Motor neuron (in vitro differentiated cells): ENCODE data around the gene PSMB7. TPM values are rescaled to one million over a fixed set of nuclear protein-coding genes. Genes with fewer than 3 reads are reported as not detected.
"Not testable (repeated sequence)": the region's sequence is repeated elsewhere in the genome, so short reads cannot be mapped to it uniquely, and the experiment has no call there.

ENCODE experiments used
- ATAC-seq, 8 experiments: fragments of 200-7000 bp; cut with Tn5 transposase; replicated peaks in 6 of 8; 2 replicates each; pipeline ENCODE4 v1.8.0; 2021; ENCODE audit warnings: mild to moderate bottlenecking in 8 of 8, moderate library complexity in 8 of 8
- H3K27ac ChIP-seq, 2 donors: fragments of 250-450 bp; sonication (Bioruptor Pico); 2 replicates each; pipeline ENCODE4 v1.9.0; 2021; ENCODE audit warnings: antibody characterized with exemption in 2 of 2, mild to moderate bottlenecking in 2 of 2, moderate library complexity in 1 of 2
- H3K4me1 ChIP-seq, 2 donors: fragments of 250-450 bp; sonication (Bioruptor Pico); replicated peaks in 1 of 2; 2 replicates each; pipeline ENCODE4 v1.6.1; 2021; ENCODE audit warnings: antibody characterized with exemption in 2 of 2, mild to moderate bottlenecking in 2 of 2, moderate library complexity in 1 of 2
- H3K4me3 ChIP-seq, 5 donors: fragments of 250-450 bp; sonication (Bioruptor Pico); 2 replicates each; pipeline ENCODE4 v1.9.0; 2021; ENCODE audit warnings: antibody characterized with exemption in 5 of 5, mild to moderate bottlenecking in 5 of 5, moderate library complexity in 4 of 5
- WGBS, 10 experiments: fragments of 450-650 bp; shearing (Covaris generic); methylation state at CpG; one replicate each; pipeline ENCODE4 v1.0.0; 2022; 5-methylcytosine and 5-hydroxymethylcytosine counted together
- in situ Hi-C, 9 experiments: fragments of 400-800 bp; cut with MboI; loops; one replicate each; pipeline ENCODE4 v1.15.0; 2021; ENCODE audit warnings: low sequenced_read_pairs in 9 of 9, low pct_unique_long_range_greater_than_20kb in 2 of 9; ENCODE audit not compliant: unreplicated experiment in 9 of 9
- total RNA-seq, 8 experiments: library from RNA; unstranded; fragments of 300-600 nt; gene quantifications; 2 replicates each; pipeline versions ENCODE4 v1.2.3 to v1.2.4, GENCODE V29; 2022

PSMB7 gene
- total RNA-seq, 8 experiments from 2014 or later, result 169 to 289 (median 207) TPM

DNA sequence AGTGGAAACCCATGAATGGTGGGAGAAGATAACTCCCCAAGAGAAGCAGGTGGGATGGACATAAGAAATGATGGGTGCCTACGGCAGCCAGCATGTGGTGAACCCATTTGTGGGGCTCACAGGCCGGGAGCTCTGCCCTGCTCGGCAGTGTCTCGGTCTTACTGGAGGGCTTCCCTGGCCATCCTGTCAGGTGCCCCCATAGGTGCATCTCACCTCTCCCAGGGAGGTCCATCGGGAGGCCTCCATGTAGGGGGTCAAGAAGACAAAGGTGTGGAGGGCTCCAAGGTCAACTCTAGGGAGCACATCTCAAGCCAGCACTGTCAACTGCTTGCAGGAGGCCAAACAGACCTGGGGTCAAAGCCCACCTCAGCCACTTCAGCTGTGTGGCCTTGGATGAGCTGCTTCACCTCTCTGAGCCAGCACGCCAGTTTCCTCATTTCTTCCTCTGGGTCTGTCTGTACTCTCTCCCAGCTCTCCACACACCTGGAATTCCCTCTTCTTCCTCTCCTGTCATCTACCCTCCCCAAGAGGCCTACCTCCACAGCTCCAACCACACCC lies 24.5 kb upstream of the PSMB7 start:
- in situ Hi-C loops, result loop anchor here in 1 of 9 experiments (25.0 kb wide), 1 partner anchor 98 kb away; no protein-coding TSS in a partner anchor
- Histone ChIP-seq H3K4me3 (no peak overlapping the region), H3K27ac (no peak overlapping the region), H3K4me1 (peaks cover 0 to 3% of the 10 kb centered on the region in 2 donors)
- WGBS, 10 experiments, result 73 to 100% (median 100%) methylated on average over 1 to 3 of the region's 6 CpGs; no CpG with 5 or more reads in 6 of the 10 experiments
- ATAC-seq, result no peak

DNA sequence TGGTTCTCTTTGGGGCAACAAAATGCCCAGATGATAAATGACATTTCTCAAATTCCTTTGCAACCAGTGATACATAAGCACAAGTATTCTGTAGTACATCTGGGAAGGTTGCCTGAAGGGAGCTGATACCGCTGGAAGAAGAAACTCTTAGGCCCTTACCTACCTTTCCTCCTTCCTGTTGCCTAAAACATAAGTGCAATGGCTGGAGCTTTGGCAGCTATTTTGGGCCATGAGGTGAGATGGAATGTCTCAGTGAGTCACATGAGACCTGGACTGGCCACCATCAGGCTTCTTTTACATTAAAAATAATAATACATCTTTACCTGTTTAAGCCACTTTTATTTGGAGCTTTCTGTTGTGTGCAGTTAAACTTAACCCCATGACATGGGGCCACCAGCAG lies 23.8 kb upstream of the PSMB7 start:
- no peak for ATAC-seq
- in situ Hi-C loops, result loop anchor here in 1 of 9 experiments (25.0 kb wide), 1 partner anchor 98 kb away; no protein-coding TSS in a partner anchor
- no peak overlapping the region for H3K27ac ChIP-seq
- H3K4me1 ChIP-seq, result peaks cover 0 to 3% of the 10 kb centered on the region in 2 donors
- 20 to 100% (median 100%) methylated on average over 1 of the region's 1 CpG for WGBS, 10 experiments
- H3K4me3 ChIP-seq, result no peak overlapping the region

DNA sequence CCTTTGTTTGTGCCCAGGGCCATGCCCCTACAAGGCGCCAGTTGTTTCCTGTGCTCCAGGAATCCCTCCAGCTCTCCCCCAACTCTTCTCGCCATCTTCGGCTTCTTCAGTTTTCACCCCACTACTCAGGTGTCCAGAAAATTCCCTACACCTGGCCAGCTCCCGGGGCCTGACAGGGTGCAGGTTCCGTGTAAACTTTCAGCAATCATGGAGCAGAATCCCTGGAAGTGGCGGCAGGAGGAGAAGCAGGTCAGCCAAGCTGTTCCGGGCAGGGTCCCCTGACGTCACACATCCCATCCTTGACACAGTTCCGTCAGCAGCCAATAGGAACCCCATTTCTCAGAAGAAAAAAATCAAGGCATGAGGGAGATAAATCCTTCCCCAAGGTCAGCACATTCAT lies 22.8 kb upstream of the PSMB7 start:
- Histone ChIP-seq H3K4me1 (peaks cover 0 to 3% of the 10 kb centered on the region in 2 donors), H3K4me3 (no peak overlapping the region), H3K27ac (no peak overlapping the region)
- in situ Hi-C loops, result loop anchor here in 1 of 9 experiments (25.0 kb wide), 1 partner anchor 99 kb away; no protein-coding TSS in a partner anchor
- ATAC-seq, result no peak
- WGBS, 10 experiments, result 65 to 100% (median 95%) methylated on average over 1 to 8 of the region's 9 CpGs; no CpG with 5 or more reads in 5 of the 10 experiments

DNA sequence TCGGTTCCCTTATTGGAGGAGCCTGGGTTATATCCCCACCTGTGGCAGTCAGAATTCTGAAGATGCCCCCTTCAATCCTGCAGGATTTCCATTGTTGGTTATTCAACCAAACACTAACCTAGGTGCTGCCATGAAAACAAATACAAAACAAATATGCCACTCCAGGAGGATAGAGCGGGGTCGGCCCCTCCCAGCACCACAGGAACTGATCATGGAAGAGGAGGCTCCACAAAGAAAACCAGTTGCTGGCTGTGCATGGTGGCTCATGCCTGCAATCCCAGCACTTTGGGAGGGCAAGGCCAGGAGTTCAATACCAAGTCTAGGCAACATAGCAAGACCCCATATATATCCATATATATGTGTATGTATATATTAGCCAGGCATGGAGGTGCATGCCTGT lies 21.8 kb upstream of the PSMB7 start:
- ATAC-seq, result no peak
- 78 to 100% (median 90%) methylated on average over 1 to 3 of the region's 3 CpGs; no CpG with 5 or more reads in 6 of the 10 experiments for WGBS, 10 experiments
- in situ Hi-C loops, result loop anchor here in 1 of 9 experiments (25.0 kb wide), 1 partner anchor 100 kb away; no protein-coding TSS in a partner anchor
- H3K27ac ChIP-seq, result no peak overlapping the region
- H3K4me3 ChIP-seq, result no peak overlapping the region
- peaks cover 0 to 3% of the 10 kb centered on the region in 2 donors for H3K4me1 ChIP-seq

DNA sequence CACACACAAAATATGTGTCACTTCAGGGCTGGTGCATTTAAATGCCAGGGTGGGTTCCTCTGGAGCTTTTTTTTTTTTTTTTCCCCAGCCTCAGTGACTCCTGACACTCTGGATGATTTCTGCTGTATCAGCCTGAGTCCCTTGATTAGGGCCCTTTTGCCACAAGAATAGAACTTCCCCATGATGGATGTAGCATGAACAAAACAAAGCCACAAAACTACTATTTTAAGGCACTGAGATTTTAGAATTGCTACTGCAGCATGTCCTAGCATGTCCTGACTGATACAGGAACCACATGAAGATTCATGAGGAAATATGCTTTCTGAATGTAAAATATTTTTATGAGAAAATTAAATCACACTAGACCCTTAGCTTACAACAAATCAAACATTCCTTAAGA lies 21.1 kb upstream of the PSMB7 start:
- Histone ChIP-seq H3K4me1 (peaks cover under 1 to 8% of the 10 kb centered on the region in 2 donors), H3K4me3 (no peak overlapping the region), H3K27ac (no peak overlapping the region)
- in situ Hi-C loops, result loop anchor here in 1 of 9 experiments (25.0 kb wide), 1 partner anchor 101 kb away; no protein-coding TSS in a partner anchor
- ATAC-seq, result no peak

DNA sequence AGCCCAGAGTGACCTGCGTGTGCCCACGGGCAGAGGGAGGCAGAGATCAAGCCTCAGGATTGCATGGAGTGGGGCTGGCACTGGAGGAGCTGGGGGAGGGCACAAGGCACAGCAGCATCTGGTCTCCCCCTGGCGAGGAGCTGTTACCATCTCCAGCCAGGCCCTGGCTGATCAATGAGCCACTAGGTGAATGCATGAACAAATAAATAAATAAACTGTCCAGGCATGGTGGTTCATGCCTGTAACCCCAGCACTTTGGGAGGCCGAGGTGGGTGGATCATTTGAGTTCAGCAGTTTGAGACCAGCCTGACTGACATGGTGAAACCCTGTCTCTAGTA lies 14.3 kb upstream of the PSMB7 start:
- in situ Hi-C loops, result loop anchor here in 2 of 9 experiments (10.0 to 25.0 kb wide), 2 partner anchors 105 to 108 kb away; no protein-coding TSS in a partner anchor
- WGBS, 10 experiments, result 83 to 100% (median 90%) methylated on average over 2 of the region's 4 CpGs; no CpG with 5 or more reads in 7 of the 10 experiments

DNA sequence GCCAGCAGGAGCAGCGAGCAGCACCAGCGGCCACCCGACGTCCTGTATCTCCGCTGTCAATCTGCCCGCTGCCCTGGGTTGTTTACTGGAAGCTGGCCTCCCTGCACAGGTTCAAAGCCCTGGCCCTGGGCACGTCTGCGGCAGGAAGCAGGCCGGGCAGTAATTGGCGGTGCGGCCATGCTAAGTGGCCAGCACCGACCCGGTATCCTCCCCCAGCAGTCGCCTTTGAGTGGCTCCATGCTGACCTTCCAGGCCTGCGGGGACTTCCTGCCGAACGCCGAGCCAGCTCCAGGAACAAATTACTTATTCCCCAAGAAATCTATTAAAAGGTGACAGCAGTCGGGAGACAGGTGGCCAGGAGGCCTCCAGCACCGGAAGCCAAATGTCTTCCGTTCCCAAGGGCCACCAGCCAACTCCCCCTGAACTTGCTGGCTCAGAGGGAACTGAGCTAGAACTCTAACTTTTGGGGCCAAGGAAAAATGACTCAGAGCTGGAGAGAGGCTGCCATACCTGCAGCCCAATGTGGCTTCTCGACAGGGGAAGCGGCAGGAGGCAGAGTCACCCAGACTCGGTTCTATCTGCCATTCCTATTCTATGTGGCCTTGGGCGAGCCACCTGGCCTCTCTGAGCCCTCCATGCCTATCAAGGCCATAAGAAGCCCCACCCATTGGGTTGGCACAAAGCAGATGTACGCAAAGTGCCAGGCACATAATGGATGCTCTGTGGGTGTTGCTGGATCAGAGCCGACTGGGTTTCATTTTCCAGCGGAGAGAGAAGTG lies 13.7 kb upstream of the PSMB7 start:
- 0 to 100% (median 95%) methylated on average over 1 to 8 of the region's 28 CpGs; no CpG with 5 or more reads in 2 of the 10 experiments for WGBS, 10 experiments
- Histone ChIP-seq H3K4me1 (peaks cover 3 to 14% of the 10 kb centered on the region in 2 donors), H3K4me3 (no peak overlapping the region), H3K27ac (no peak overlapping the region)
- no peak for ATAC-seq
- in situ Hi-C loops, result loop anchor here in 2 of 9 experiments (10.0 to 25.0 kb wide), 2 partner anchors 106 to 108 kb away; no protein-coding TSS in a partner anchor

More for the DNA sequence above, 14.3 kb upstream of the PSMB7 start:
- no peak overlapping the region for H3K4me3 ChIP-seq
- H3K27ac ChIP-seq, result no peak overlapping the region
- no peak for ATAC-seq
- H3K4me1 ChIP-seq, result peaks cover 3 to 14% of the 10 kb centered on the region in 2 donors

DNA sequence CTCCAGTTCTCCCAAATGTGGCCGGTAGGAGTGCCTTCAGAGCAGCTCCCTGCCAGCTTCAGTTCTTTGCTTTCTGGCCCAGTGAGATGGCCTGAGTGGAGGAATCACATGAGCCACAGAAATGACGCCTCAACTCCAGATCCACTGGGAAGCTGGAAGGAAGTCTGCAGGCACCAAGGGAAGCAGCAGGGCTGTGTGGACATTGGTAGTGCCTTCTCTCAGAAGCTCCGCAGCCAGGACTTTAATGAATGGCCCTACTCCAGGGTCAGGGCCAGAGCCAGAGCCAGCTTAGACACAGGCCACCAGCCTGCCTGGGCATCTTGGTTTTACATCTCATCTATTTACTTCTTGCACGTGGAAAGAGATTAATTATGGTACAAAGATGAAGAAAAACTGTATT lies 12.0 kb upstream of the PSMB7 start:
- ATAC-seq, result no peak
- WGBS, 10 experiments, result 25 to 90% (median 77%) methylated on average over 1 to 3 of the region's 4 CpGs; no CpG with 5 or more reads in 3 of the 10 experiments
- in situ Hi-C loops, result loop anchor here in 2 of 9 experiments (10.0 to 25.0 kb wide), 2 partner anchors 108 to 110 kb away; no protein-coding TSS in a partner anchor
- peaks cover 3 to 14% of the 10 kb centered on the region in 2 donors for H3K4me1 ChIP-seq
- H3K27ac ChIP-seq, result no peak overlapping the region
- H3K4me3 ChIP-seq, result no peak overlapping the region

DNA sequence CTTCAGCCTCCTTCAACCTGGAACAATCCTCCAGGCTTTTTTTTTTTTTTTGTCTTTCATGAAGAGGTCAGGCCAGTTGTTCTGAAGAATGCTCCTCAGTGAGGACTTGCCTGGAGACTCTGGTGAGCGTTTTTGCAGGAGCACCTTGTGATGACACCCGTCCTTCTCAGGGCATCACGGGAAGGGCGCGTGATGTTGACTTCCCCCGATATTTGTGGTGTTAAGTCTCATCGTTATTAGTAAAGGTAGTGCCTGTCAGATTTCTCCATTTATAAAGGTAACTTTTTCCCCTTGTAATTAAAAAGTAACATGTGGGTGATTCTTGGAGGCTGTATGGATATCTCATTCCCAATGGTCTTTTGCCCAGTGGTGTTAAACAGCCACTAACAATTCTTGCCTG lies 11.1 kb upstream of the PSMB7 start:
- in situ Hi-C loops, result loop anchor here in 2 of 9 experiments (10.0 to 25.0 kb wide), 2 partner anchors 108 to 111 kb away; no protein-coding TSS in a partner anchor
- H3K4me1 ChIP-seq, result peaks cover 3 to 10% of the 10 kb centered on the region in 2 donors
- 60 to 100% (median 89%) methylated on average over 1 to 7 of the region's 7 CpGs; no CpG with 5 or more reads in 2 of the 10 experiments for WGBS, 10 experiments
- no peak overlapping the region for H3K4me3 ChIP-seq
- H3K27ac ChIP-seq, result no peak overlapping the region
- ATAC-seq, result no peak

DNA sequence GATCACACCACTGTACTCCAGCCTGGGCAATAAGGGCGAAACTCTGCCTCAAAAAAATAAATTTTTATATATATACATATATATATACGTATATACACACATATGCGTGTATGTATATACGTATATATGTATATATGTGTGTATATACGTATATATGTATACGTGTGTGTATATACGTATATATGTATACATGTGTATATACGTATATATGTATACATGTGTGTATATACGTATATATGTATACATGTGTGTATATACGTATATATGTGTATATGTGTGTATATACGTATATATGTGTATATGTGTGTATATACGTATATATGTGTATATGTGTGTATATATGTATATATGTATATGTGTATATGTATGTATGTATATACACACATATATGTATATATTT lies 10.5 kb upstream of the PSMB7 start:
- in situ Hi-C loops, result loop anchor here in 2 of 9 experiments (10.0 to 25.0 kb wide), 2 partner anchors 109 to 112 kb away; no protein-coding TSS in a partner anchor
- H3K4me1 ChIP-seq, H3K4me3 ChIP-seq, H3K27ac ChIP-seq, ATAC-seq: not testable (repeated sequence)
- 70 to 100% (median 81%) methylated on average over 1 to 9 of the region's 12 CpGs; no CpG with 5 or more reads in 6 of the 10 experiments for WGBS, 10 experiments

DNA sequence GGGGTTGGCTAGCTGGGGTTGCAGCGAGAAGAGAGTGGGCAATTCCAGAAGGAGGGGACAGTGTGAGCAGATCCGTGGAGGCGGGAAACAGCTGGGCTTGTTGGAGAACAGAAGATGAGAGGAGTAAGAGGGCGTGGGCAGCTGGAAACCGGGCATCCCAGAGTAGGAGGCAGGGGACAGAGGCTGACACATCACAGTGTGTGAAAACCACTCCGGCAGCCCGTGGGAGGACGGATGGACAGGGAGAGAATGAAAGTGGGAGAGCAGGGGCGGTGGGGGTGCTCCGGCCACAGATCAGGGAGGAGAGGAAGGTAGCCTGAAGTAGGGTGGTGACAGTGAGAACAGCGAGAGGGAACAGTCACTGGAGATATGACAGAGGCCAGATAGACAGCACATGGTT lies 8.3 kb upstream of the PSMB7 start:
- peak in 1 of 8 experiments; percentile 15 for ATAC-seq
- no peak overlapping the region for H3K4me3 ChIP-seq
- no peak overlapping the region for H3K27ac ChIP-seq
- in situ Hi-C loops, result loop anchor here in 4 of 9 experiments (10.0 to 25.0 kb wide), 2 partner anchors 111 to 114 kb away; no protein-coding TSS in a partner anchor
- H3K4me1 ChIP-seq, result peaks cover 9% of the 10 kb centered on the region in 2 donors
- WGBS, 10 experiments, result 5 to 80% (median 58%) methylated on average over 1 to 8 of the region's 11 CpGs; no CpG with 5 or more reads in 1 of the 10 experiments

DNA sequence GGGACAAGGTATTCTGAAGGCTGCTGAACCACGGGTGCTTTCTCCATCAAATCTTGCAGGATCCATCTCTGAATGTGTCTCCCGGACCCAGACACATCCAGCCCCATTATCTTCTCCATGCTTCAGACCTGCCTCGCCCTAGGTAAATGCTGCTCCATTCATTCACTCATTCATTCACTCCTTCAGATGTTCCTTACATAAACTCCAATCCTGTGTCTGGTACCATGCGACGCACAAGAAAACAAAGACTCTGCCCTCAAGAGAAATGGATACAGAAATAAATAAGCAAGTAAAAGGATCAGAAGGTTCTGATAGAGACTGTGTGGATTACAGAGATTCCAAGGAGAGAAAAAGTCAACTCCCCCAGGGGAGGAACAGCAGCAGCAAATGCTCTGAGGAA lies 7.9 kb upstream of the PSMB7 start:
- no peak for ATAC-seq
- in situ Hi-C loops, result loop anchor here in 4 of 9 experiments (10.0 to 25.0 kb wide), 2 partner anchors 112 to 114 kb away; no protein-coding TSS in a partner anchor
- Histone ChIP-seq H3K4me3 (no peak overlapping the region), H3K27ac (no peak overlapping the region), H3K4me1 (peaks cover 9% of the 10 kb centered on the region in 2 donors)
- WGBS, 10 experiments, result 0 to 100% (median 93%) methylated on average over 1 to 5 of the region's 5 CpGs
